D341Med (cell line): ENCODE measurements around the gene HIF3A.

Experiments used
- DNase-seq: peaks from one replicate; pipeline ENCODE4 v3.0.0; 2012; ENCODE audit warnings: low spot score

Gene HIF3A

DNA sequence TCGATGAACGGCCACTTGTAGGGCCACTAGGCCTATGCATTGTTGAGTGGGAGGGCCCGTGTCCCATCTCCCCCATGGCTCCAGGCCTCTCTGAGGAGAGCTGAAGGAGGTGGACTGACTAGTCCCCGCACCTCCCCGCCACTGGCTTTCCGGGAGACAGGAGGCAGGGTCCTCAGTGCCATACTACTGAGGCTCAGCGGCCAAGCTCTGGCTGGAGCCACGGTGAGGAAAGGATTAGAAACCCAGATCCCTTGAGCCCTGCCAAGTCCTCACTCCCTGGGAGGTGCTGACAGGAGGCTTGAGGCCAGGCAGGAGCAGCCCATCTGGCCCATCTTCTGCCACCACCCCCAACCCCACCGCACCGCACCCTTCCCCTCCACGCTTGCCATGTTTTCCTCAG, 87.6 kb downstream of the HIF3A start:
- peak; percentile 83 for DNase-seq

DNA sequence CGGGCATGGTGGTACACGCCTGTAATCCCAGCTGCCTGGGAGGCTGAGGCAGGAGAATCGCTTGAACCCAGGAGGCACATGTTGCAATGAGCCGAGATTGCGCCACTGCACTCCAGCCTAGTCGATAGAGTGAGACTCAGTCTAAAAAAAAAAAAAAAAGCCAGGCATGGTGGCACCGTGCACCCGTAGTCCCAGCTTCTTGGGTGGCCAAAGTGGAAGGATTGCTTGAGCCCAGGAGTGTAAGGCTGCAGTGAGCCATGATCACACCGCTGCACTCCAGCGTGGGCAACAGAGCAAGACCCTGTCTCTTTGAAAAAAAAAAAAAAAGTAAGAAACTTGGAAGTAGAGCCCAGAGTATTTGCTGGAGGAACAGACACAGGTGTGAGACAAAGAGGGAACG, 88.8 kb downstream of the HIF3A start:
- DNase-seq = no peak

DNA sequence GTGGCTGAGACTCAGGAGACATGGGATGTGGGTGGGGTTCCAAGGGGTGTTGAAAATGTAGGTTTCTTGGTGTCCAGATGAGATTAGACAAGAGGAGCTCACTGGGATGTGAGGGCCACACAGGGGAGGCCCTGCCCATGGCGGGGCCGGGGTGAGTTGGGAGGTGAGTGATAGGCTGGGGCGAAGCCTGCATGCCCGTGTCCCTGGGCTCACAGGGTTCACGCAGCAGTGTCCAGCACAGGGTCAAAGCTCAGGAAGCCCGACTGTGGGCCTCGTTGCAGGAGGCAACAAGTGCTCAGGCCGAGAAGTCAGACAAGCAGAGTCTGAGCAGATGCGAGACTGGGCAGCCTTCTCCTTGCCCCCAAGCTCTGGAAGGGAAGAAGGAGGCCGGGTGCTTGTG, 89.3 kb downstream of the HIF3A start:
- DNase-seq = no peak

DNA sequence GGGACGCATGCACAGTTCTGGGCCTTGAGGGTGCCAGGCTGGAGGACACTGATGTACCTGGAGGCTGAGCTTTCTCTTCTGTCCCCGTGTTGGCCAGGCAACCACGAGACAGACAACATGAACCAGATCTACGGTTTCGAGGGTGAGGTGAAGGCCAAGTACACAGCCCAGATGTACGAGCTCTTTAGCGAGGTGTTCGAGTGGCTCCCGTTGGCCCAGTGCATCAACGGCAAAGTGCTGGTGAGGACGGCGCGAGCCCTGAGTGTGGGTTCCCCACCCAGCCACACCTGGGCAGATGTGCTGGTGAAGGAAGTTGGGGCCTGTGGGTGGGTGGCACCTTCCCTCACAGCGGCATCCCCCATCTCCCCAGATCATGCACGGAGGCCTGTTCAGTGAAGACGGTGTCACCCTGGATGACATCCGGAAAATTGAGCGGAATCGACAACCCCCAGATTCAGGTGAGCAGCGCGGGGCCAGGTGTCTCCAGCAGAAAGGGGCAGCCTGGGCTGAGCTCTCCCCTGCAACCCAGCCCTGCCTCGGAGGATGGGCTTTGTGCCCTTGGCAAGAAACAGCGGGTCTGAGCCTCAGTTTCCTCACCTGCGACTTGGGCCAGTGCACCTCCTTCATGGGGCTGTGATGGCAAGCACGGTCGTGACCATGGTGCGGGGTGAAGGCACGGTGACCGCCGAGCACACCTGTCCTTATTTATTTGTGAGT, 90.3 kb downstream of the HIF3A start:
- no peak for DNase-seq

DNA sequence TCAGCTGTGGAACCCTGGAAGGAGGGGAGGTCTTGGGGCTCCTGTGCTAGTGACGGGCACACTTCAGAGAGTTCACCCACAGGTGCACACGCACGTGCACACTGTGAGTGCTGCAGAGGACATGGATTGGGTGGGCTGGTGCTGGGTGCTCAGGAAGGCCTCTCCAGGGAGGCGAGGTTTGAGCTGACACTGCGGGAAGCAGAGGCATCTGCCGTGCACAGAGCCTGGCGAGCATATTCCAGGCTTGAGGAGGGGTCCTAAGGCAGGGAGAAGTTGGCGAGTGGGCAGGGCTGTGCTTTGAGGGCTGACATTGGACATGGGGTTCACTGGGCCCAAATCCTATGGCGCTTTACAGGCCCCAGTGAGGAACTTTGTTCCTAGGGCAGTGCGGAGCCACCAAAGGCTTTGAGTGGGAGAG, 90.9 kb downstream of the HIF3A start:
- DNase-seq = no peak

DNA sequence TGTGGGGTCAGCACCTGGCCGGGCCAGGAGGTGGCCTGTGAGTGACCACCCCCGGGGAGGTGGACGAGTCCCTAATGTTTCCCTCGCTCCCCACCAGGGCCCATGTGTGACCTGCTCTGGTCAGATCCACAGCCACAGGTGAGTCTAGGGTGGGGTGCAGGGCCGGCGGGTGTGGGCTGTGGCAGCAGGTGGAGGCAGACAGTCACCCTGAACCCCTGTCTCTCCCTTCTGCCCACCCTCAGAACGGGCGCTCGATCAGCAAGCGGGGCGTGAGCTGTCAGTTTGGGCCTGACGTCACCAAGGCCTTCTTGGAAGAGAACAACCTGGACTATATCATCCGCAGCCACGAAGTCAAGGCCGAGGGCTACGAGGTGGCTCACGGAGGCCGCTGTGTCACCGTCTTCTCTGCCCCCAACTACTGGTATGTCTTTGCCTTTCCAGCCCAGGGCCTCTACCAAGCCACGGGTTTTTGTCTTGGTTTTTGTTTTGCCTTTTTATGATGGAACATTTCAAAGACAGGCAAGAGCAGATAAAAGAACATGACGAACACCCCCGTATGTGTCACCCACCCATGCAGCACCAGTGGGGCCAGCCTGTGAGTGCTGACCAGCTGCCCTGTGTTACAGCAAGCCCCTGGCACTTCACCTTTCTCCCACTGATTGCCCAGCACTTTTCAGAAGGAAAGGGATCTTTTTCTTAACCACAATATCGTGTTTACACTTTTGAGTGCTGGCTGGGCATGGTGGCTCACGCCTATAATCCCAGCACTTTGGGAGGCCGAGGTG, 91.7 kb downstream of the HIF3A start:
- no peak for DNase-seq

DNA sequence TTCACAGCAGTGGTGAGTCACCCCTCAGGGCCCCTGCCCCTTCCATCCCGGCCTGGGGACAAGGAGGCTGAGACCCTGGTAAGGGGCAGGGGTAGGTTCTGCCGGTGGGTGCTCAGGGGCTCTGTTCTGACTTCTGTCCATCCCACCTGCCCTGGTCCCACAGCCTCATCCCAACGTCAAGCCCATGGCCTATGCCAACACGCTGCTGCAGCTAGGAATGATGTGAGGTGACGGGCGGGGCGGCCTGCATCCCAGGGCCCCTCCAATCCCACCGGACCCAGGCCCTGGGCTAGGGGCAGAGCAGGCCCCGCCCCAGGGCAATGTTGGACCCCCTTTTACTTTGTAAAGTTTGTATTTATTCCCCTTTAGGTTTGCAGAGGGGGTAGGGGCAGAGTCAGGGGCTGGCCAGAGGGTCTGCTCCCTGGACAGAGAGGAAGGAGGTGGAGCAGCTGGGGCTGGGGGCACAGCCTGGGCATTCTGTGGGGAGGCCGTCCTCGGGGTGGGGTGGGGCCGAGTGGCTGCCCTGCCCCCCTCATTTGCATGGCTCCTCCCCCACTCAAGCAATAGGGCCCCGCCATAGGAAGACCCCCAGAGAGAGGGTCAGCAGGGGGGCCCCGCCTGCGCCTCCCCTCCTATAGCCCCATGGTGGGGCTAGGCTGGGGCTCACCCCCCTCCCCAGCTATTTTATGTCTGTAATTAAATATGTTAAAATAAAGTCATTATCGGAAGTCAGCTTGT, 93.4 kb downstream of the HIF3A start:
- no peak for DNase-seq

DNA sequence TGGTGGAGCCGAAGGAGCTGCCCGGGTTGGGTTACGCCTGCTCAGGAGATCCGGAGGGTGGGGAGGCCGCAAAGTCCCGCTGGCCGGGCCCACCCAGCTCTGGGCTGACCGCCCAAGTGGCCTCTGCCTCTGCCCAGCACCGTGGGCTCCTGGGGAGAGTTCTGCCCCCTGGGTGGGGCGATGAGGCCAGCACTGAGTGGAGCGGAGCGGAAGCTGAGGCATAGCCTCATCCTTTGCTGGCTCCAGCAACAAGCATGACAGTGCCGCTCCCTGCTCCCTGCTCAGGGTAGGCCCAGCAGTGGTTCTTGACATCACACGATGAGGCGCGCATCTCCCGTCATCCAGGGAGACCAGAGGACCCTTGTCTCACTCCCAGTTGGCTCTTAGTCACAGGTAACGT, 94.0 kb downstream of the HIF3A start:
- DNase-seq = no peak

DNA sequence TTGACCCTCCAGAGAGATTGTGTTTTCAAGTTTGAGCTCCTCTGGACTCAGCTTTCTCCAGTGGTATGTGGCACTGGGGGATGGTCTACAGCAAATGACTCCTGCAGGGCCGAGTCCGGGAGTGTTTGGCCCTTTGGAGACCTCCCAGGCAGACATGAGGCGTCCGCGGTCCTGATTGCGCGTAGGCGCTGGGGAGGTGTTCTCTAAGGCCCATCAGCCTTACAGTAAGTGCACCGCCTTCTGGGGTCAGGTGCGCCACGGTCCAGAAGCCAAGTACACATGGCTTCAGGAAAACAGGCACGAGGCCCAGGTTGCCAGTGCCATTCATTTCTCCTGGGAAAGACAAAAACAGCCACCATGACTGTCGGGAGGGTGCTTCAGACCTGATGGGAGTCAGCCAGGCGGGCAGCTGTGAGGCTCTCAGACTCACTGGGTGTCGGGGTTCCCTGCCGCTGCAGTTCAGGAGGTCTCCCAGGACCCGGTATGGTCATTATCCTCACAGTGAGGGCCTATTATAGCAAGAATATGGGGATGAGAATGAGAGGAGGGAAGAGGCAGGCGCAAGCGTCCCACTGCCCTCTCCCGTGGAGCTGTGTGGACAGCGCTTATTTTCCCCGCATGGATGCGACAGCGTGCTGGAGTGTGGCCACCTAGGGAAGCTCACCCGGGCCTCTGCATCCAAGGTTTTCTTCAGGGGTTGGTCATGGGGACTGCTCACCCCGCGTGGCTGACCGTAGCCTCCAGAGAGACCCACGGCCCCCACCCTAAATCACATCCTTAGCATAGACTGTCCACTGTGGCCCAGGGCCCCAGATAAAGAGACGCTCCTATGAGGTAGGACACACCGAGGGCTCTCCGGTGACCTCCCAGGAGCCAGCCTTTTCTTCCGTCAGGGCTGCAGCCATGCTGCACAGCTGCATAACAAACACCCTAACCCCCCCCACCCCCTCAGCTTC, 94.7 kb downstream of the HIF3A start:
- no peak for DNase-seq

DNA sequence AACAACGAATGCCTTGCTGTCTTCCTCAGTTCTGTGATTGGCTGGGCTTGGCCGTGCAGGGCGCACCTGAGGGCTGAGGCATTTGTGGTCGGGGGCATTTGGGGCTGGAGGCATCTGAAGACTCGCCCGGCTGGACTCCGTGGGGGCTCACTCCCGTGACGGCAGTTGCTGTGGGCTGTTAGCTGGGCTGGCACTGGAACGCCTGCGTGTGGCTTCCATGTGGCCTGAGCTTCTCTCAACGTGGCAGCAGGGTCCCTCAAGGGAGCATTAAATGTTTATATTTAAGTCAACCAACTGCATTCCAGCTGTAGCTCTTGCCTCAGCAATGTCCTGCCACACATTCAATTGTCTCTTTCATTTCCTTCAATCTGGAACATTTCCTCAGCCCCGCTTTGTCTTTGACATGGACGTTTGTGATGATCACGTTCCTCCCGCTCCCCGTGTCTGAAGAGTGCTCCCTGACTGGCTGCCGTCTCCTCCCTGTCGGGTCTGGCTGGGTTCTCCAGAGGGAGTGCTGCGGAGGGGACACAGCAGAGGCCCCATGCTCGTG, 95.5 kb downstream of the HIF3A start:
- DNase-seq = no peak

DNA sequence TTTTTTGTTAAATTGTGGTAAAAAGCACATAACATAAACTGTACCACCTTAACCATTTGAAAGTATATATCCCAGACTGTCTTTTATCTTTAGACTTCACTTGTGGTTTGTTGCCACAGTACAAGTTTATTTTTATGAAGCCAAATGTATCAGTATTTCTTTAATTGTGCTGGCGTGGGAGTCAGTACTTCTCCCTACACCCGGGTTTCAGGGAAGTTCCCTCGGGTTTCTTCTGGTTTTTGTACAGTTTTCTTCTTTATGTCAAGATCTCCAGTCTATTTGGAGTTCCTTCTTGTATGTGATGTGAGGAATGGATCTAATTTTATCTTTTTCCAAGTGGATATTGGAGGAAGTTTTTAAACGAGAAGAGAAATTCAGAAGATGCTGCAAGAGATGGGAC, 96.0 kb downstream of the HIF3A start:
- DNase-seq = no peak
